ENCODE measurements around the gene DBT.

GRCh38 chr1:100222428-100222827 is 27.2 kb downstream of the DBT start:
- no peak for TF ChIP-seq CTCF (IDR thresholded peaks at IDR 0.05)
- no peak for TF ChIP-seq POLR2A (IDR thresholded peaks at IDR 0.05)

All from right lobe of liver (tissue), 4 donors.